GM12878 (cell line): ENCODE data around the gene ADD1.

Source experiments
- NFYB ChIP-seq: IDR thresholded peaks from 2 replicates; pipeline ENCODE4 v1.6.1; 2011; ENCODE audit warnings: low read depth, mild to moderate bottlenecking, low read length, improper control_type of control experiment, moderate library complexity; ENCODE audit not compliant: insufficient read depth
- RAD21 ChIP-seq: IDR thresholded peaks from 2 replicates; pipeline ENCODE4 v1.6.1; 2011; ENCODE audit warnings: mild to moderate bottlenecking, low read depth, low read length, moderate library complexity; ENCODE audit not compliant: insufficient read depth
- RELA ChIP-seq: fragments of 450-650 bp; IDR thresholded peaks from 2 replicates; pipeline ENCODE4 v1.8.0; 2014; ENCODE audit warnings: borderline replicate concordance; ENCODE audit not compliant: partially characterized antibody

GRCh38 chr4:2820216-2820982 is 23.2 kb upstream of the ADD1 start:
- TF ChIP-seq RAD21 (no peak), RELA (no peak), NFYB (no peak)
